ENCODE data around the gene RET.

Gene RET

GRCh38 chr10:43108951-43109350 is 32.1 kb downstream of the RET start:
- no peak for DNase-seq (ENCODE audit: low spot score)

- DNase-seq (ENCODE audit: low spot score) = no peak
Observed at GRCh38 chr10:43109671-43110249, 32.9 kb downstream of the RET start.

GRCh38 chr10:43110338-43111071 is 33.6 kb downstream of the RET start:
- no peak for DNase-seq (ENCODE audit: low spot score)

GRCh38 chr10:43111101-43111500 is 34.2 kb downstream of the RET start:
- DNase-seq (ENCODE audit: low spot score) = no peak

GRCh38 chr10:43111921-43112607 is 35.2 kb downstream of the RET start:
- no peak for DNase-seq (ENCODE audit: low spot score)

GRCh38 chr10:43112608-43112961 is 35.7 kb downstream of the RET start:
- no peak for DNase-seq (ENCODE audit: low spot score)

GRCh38 chr10:43113201-43114087 is 36.6 kb downstream of the RET start:
- no peak for DNase-seq (ENCODE audit: low spot score)

GRCh38 chr10:43114088-43114742 is 37.3 kb downstream of the RET start:
- no peak for DNase-seq (ENCODE audit: low spot score)

- no peak for DNase-seq (ENCODE audit: low spot score)
Observed at GRCh38 chr10:43114743-43115611, 38.1 kb downstream of the RET start.

- no peak for DNase-seq (ENCODE audit: low spot score)
Observed at GRCh38 chr10:43115881-43116595, 39.2 kb downstream of the RET start.

- no peak for DNase-seq (ENCODE audit: low spot score)
Observed at GRCh38 chr10:43116596-43116995, 39.7 kb downstream of the RET start.

- no peak for DNase-seq (ENCODE audit: low spot score)
Observed at GRCh38 chr10:43117031-43117776, 40.3 kb downstream of the RET start.

- no peak for DNase-seq (ENCODE audit: low spot score)
Observed at GRCh38 chr10:43117777-43118583, 41.1 kb downstream of the RET start.

- no peak for DNase-seq (ENCODE audit: low spot score)
Observed at GRCh38 chr10:43118631-43119415, 42.0 kb downstream of the RET start.

GRCh38 chr10:43119416-43120115 is 42.7 kb downstream of the RET start:
- DNase-seq (ENCODE audit: low spot score) = no peak

- DNase-seq (ENCODE audit: low spot score) = no peak
Observed at GRCh38 chr10:43120116-43120928, 43.5 kb downstream of the RET start.
